Fibroblast of peridontal ligament (primary cell): Measurements from ENCODE around the gene GIMAP1.

Experiments
- DNase-seq: peaks from one replicate; pipeline ENCODE4 v3.0.0-alpha.2; 2010; ENCODE audit errors: extremely low read depth

Gene GIMAP1

DNA sequence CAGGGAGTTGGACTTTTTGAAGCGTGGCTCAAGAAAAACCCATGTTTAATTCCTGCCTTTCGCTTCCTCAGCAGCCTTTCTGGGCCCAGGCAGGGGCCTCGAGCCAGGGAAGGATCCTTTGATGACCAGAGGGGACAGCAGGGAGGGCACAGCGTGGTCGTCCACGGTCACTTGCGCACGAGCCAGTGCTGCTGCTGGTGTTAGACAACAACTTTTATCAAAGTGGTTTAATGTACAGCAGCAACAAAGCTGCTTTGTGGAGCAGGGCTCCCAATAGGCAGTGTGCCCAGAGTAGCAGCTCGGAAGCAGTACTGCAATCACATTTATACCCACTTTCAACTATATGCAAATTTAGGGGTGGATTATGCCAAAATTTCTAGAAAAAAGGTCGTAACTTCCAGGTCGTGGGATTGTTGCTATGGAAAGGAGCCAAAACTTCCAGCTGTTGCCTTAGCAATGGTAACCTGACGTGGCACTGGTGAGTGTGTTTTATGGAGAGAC is 6.1 kb downstream of the GIMAP1 start:
- DNase-seq, result no peak

DNA sequence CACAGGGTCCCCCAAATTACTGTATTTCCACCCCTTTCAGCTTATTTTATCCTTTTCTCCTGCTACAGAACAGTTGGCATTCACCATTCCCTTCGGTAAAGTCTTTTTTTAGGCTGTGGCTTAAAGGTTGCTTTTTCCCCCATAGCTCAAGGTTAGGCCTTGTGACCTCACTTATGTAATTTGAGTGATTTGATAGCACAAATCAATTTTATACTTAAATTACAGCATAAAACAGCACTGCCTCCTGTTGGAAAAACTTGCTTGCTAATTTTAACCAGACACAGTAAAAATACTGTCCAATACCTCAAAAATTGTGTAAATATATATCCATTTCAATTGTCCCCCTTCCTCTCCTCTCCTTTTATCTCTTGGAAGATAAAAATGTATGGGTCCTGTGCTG is 7.1 kb downstream of the GIMAP1 start:
- no peak for DNase-seq

GRCh38 chr7:150727381-150727780 is 11.0 kb downstream of the GIMAP1 start:
- DNase-seq, result no peak

- no peak for DNase-seq
Observed at GRCh38 chr7:150728011-150728410, 11.6 kb downstream of the GIMAP1 start.

- no peak for DNase-seq
Observed at GRCh38 chr7:150728609-150729008, 12.2 kb downstream of the GIMAP1 start.

GRCh38 chr7:150731916-150732315 is 15.5 kb downstream of the GIMAP1 start:
- no peak for DNase-seq

DNA sequence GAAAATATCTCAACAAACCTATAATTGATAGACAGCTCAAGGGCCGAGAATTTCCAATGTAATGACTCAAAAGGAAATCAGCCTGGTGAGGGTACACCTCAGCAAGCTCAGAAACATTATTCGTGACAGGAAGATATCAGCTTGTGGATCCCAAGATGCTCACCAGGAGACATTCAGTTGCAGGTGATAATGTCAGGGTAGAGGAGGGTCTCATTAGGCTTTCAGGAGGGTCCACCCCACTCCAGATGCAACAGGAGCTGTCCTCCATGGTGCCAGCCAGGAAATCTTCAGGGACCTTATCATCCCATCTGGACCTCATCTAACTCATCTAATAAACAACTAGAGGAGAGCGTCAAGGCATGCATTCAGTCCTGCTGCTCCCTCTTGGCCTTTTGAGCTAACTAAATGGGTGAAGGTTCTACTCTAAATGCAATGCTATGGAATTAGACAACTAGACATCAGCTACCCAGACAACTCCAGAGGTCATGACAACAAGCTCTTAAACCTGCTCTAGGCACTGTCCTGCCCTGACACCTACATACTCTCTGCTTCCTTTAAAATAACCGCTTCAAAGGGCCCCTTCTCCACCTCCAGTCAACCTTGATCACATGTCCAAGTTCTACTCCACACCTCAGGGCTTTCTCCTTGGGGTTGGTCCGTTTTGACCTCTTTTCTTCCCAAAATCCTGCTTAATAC is 16.5 kb downstream of the GIMAP1 start:
- no peak for DNase-seq

DNA sequence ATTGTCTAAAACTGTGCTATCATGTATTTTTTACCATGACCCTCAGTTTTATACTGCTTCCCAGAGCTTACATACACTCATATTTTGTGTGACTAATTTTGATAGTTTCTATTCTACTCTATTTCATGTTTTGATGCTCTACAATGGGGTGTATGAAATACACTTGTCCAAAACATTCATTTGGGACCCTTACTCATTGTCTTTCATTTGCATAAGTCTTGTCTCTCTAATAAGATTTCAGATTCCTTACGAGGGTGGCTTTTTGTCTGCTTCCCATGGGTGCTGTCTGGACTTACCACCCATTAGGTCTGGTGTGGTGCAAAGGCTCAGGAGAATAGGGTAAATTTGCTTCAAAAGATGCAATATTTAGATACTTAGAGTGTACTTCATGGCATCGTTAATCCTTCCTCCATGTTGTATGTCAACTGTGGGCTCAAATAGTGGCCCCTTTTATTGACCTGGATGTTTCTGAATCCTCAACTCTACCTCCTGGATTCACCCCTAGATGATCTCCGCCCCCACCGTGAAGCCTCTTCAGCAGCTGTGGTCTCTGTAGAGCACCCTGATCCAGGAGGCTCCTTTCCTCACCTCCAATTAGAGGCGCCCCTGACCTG is 17.2 kb downstream of the GIMAP1 start:
- no peak for DNase-seq

DNA sequence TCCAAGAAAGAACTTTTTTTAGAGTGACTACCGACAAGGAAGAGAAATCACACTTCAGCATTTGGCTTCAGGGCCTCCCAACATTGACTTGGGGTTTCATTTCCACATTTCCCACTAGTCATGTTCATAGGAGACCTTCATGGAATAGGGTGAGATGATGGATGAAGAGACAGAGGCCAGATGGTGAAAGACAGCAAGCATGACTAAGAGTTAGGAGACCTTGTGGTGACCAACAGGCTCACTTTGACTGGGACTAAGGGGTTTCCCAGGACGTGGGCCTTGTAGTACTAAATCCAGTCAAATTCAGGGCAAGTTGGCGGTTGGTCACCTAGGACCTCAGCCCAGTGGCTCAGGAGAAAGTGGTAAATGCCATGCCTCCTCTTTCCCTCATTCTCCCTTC is 17.8 kb downstream of the GIMAP1 start:
- DNase-seq, result no peak

DNA sequence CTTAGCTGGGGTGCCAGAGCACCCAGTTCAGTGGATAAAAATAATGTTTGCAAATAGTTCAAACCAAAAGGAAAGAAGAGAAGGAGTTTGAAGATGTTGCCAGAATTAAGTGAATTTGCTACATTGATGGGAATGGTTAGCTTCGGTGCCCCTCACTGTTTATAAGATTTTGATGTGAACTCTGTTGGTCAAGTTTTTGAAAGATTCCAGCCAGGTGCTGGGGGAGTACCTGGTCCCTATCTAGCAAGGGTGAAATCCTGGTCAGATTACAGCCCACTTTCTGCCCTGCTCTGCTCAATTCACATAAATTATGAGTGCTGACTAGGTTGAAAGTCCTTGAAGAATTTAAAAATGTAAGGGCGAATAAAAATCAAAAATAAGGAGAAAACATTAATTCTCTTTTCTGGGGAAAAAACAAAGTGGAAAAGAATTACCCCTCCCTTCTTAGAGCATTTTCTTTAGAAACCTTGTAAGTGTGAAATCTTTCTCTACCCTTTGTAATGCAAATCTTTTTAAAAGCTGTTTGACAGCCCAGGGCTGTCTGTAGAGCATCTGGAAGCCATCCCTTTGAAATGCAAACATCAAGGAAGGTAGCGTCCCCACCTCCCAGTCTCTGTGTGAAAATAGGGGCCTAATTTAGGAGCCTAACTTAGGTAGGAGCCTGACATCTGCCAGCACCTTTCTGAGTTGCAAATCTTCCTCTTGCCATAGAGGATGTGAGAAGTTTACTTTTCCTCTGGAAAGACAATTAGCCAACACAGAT is 19.4 kb downstream of the GIMAP1 start:
- DNase-seq, result no peak

- no peak for DNase-seq
Observed at GRCh38 chr7:150736864-150737263, 20.5 kb downstream of the GIMAP1 start.

DNA sequence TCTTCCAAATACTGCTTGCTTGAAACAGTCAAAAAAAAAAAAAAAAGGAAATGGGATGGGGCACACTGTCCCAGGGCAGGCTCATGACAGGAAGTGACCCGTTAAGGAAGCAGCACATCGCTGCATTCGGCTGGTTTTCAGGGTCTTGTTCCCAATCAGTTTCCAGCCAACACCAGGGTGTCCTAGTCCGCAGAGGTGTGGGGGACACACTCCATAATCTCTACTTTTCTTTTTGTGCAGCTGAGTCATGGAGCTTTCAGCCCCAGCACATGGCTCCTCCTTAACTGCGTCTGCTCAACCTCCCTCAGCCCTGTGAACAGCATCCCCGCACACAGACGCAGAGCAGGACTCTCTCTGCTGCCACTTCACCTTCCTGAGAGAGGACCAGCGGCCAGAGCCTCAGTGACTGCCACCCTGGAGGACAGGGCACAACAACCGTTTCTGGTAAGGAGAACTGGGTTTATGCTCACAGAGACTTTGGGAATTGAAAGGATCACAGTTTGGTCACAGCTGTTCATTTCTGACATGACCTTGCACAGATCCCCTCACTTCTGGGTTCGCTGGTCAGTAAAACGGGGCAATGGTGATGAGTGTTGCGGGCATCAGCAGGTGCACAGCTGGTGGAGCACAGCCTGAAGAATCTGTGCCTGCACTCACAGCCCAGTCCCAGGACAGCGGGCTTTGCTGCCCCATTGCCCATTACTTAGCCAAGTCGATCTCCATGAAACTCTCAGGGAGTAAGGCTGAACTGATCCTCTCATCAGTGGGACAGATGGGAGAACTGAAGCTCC is 21.0 kb downstream of the GIMAP1 start, which contains the start of gene GIMAP5:
TSS of gene GIMAP5 (plus strand) at position 154 of the 791 bp plus-strand sequence. CDS start 3,467 bp downstream, outside the sequence.
- DNase-seq, result no peak

GRCh38 chr7:150738092-150738491 is 21.7 kb downstream of the GIMAP1 start:
- DNase-seq, result no peak

GRCh38 chr7:150738591-150739001 is 22.2 kb downstream of the GIMAP1 start:
- DNase-seq, result no peak

GRCh38 chr7:150739033-150739432 is 22.6 kb downstream of the GIMAP1 start:
- DNase-seq, result no peak

DNA sequence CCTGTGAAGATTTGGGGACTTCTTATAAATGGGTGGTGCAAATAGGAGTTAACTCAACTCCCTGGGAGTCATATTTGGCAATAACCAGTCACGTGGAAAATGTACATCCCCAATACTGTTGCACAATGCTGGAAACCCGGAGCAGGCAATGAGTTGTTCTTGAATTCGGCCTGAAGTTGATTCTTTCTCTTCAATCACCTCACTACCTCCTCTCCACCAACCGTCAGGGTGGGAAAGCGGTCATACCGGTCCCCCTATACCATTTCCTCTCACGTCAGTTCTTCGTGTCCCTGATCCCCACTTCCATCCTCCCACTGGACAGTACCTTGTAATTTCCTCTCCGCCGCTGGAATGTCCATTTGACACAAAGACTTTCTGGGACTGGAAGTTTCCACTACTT is 23.6 kb downstream of the GIMAP1 start:
- DNase-seq, result no peak

- no peak for DNase-seq
Observed at GRCh38 chr7:150742286-150742968, 26.0 kb downstream of the GIMAP1 start.

GRCh38 chr7:150744041-150744656 is 27.7 kb downstream of the GIMAP1 start:
- no peak for DNase-seq

DNA sequence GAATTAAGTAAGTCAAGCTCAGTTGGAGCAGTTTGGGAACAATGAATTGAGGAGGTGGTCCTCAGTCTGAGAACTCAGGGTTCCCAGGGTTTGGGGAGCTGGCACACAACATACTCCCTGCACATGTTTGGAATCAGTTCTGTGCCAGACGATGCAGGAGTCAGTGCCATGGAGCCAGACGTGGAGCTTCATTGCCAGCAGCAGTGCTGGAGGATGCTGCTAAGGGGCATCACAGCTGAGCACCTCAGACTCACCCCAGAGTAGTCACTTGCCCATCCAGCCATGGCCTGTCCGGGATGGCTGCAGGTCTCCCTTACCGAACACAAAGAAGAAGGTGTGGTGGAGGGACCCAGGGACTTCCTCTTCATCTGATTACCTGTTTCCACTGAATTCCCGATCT is 28.7 kb downstream of the GIMAP1 start:
- no peak for DNase-seq

DNA sequence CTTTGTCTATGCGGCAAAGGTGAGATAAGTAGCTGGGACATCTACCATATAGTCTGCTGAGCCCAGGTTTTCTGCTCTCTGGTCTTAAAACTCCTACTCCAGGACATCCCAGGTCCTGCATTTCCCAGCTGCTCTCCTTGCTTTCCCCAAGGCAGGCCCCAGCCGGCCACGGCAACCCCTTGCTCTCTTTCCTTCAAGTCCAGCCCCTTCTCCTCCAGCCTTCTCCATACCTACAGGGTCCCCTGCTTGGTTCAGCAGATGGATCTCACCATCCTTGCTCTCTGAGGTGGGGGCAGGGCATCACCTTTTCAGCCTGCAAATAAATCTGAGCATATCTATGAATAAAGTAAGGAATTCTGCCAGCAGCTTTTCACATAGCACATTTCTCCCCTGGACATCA is 29.5 kb downstream of the GIMAP1 start:
- DNase-seq, result no peak

DNA sequence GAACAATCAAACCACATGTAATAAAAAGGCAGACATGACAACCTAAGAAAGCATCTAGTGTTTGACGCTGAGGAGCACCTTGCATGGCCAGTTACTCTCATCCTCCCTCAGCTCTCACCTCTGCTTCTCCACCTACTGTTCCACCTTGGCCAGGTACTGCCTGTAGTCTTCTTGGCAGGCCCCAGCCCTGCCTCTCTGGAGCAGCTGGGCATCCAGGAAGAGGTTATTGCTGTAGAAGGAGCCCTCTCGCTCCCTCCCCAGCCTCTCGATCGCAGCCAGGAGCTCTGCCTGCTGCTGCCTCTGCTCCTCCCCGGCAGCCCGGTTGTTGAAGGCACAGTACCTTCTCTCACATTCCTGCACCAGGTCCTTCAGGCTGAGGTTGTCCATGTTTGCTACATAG is 30.5 kb downstream of the GIMAP1 start:
- no peak for DNase-seq
